ENCODE data around the gene CDON. TPM values are rescaled to one million over a fixed set of nuclear protein-coding genes. Genes with fewer than 3 reads are reported as not detected.
A peak's percentile ranks its signal among the peaks of the same experiment; 100 is the strongest.

Gene CDON
- total RNA-seq, 1 donor from 2014 or later, result 29.4 TPM

DNA sequence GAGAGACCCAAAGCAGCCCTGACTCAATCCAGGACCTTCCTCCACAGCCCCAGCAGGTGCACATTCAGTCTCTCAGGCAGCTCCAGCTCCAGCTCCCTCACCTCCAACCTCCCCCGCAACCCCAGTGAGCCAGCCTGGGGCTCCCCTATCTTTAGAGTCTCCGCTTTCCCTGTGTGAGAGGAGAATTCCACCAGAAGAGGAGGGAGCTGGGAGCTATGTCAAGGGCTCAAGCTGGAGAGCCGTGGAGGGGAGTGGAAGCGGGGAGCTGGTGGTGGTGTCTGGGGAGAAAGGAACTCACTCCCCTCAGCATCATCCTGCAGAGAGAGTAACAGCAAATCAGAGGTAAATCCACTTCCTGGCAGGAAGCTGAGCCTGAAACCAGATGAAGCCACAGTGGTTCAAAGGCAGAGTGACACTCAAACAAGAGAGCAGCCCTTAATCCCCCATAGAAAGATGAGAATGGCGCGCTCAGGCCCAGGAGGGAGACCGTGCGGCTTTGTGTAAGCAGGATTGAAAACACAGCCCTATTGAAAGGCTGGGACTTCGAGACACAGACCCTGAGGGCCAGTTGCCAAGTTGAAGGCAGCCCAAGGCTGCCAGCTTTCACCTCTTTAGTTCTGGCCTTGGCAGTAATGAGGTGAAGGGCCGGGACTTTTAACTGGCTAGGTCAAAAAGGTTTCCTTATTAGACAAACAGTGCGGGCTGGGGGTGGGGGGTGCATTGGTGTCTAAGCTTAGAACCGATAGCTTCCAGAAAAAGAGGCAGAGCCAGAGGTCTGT is 21.4 kb upstream of the CDON start:
- DNase-seq (ENCODE audit: extremely low spot score, unreplicated experiment), result no peak
- Mint-ChIP-seq H3K27me3 (ENCODE audit: unreplicated experiment) (peaks cover 22% of the 10 kb centered on the region), H3K27ac (ENCODE audit: unreplicated experiment) (no peak overlapping the region), H3K9me3 (ENCODE audit: unreplicated experiment) (no peaks in the 10 kb centered on the region), H3K36me3 (ENCODE audit: unreplicated experiment) (no peaks in the 10 kb centered on the region), H3K4me1 (ENCODE audit: unreplicated experiment) (peaks cover 11% of the 10 kb centered on the region), H3K4me3 (ENCODE audit: unreplicated experiment) (no peak overlapping the region)
- TF ChIP-seq, protein P1, sequence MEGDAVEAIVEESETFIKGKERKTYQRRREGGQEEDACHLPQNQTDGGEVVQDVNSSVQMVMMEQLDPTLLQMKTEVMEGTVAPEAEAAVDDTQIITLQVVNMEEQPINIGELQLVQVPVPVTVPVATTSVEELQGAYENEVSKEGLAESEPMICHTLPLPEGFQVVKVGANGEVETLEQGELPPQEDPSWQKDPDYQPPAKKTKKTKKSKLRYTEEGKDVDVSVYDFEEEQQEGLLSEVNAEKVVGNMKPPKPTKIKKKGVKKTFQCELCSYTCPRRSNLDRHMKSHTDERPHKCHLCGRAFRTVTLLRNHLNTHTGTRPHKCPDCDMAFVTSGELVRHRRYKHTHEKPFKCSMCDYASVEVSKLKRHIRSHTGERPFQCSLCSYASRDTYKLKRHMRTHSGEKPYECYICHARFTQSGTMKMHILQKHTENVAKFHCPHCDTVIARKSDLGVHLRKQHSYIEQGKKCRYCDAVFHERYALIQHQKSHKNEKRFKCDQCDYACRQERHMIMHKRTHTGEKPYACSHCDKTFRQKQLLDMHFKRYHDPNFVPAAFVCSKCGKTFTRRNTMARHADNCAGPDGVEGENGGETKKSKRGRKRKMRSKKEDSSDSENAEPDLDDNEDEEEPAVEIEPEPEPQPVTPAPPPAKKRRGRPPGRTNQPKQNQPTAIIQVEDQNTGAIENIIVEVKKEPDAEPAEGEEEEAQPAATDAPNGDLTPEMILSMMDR (IDR thresholded peaks at IDR 0.05), result no peak

DNA sequence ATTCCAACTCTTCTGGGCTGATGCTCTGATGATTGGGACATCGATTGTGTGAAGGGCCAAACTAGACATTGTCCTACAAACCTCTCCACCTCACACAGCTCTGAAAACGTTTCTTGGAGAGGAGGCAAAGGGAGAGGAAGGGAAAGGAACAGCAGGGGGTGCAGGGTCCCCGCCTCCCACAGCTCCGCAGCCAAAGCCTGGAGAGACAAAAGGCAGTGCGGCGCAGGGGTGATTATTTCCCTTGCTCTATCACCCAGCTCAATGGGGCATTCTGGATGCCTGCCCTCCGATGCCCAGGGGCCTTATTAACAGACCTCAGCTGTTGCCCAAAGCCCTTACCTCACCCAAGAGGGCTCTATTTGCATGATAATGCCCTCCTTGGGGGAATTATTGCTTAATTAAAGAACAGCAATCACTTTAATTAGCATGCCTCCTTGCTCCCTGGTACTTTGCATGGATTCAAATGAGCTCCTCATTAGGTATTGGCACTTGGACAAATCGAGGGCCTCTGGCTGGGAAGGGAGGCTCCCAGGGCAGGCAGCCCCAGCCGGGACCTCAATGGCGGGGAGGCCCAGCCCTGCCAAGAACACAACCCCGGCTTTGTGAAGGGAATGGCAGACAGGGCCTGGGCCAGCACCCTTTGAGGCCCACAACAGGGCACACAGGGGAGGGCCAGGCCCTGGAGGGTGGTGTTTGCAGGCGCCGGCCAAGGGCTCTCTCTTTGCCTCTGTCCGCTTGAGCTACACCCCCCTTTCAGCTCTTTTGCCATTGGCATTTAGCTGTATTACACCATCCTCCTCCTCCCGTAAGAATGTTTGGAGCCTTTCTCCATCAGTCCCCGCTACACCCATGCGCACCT is 19.8 kb upstream of the CDON start:
- peaks cover 28% of the 10 kb centered on the region for H3K27me3 Mint-ChIP-seq (ENCODE audit: unreplicated experiment)
- TF ChIP-seq, protein P1 (IDR thresholded peaks at IDR 0.05), result no peak
- no peak overlapping the region for H3K4me3 Mint-ChIP-seq (ENCODE audit: unreplicated experiment)
- H3K27ac Mint-ChIP-seq (ENCODE audit: unreplicated experiment), result no peak overlapping the region
- no peaks in the 10 kb centered on the region for H3K36me3 Mint-ChIP-seq (ENCODE audit: unreplicated experiment)
- H3K9me3 Mint-ChIP-seq (ENCODE audit: unreplicated experiment), result no peaks in the 10 kb centered on the region
- H3K4me1 Mint-ChIP-seq (ENCODE audit: unreplicated experiment), result peaks cover 11% of the 10 kb centered on the region
- no peak for DNase-seq (ENCODE audit: extremely low spot score, unreplicated experiment)

DNA sequence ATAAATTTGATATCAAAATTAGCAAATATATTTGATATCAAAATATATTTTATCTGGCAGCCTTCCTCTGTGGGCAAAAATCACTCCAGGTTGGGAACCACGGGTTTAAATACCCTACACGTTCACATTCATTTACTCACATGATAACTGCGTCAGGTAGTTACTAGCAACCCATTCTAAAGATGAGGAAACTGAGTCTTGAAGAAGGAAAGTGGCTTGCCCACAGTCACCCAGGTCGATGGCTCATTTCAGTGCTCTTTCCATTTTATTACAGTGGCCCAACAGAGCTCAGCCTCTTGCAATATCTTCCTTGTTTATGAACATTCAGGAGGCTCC is 19.2 kb upstream of the CDON start:
- no peaks in the 10 kb centered on the region for H3K9me3 Mint-ChIP-seq (ENCODE audit: unreplicated experiment)
- H3K4me3 Mint-ChIP-seq (ENCODE audit: unreplicated experiment), result no peak overlapping the region
- H3K27me3 Mint-ChIP-seq (ENCODE audit: unreplicated experiment), result peaks cover 26% of the 10 kb centered on the region
- TF ChIP-seq, protein P1 (IDR thresholded peaks at IDR 0.05), result no peak
- DNase-seq (ENCODE audit: extremely low spot score, unreplicated experiment), result no peak
- H3K27ac Mint-ChIP-seq (ENCODE audit: unreplicated experiment), result no peak overlapping the region
- H3K36me3 Mint-ChIP-seq (ENCODE audit: unreplicated experiment), result no peaks in the 10 kb centered on the region
- H3K4me1 Mint-ChIP-seq (ENCODE audit: unreplicated experiment), result peaks cover 11% of the 10 kb centered on the region

DNA sequence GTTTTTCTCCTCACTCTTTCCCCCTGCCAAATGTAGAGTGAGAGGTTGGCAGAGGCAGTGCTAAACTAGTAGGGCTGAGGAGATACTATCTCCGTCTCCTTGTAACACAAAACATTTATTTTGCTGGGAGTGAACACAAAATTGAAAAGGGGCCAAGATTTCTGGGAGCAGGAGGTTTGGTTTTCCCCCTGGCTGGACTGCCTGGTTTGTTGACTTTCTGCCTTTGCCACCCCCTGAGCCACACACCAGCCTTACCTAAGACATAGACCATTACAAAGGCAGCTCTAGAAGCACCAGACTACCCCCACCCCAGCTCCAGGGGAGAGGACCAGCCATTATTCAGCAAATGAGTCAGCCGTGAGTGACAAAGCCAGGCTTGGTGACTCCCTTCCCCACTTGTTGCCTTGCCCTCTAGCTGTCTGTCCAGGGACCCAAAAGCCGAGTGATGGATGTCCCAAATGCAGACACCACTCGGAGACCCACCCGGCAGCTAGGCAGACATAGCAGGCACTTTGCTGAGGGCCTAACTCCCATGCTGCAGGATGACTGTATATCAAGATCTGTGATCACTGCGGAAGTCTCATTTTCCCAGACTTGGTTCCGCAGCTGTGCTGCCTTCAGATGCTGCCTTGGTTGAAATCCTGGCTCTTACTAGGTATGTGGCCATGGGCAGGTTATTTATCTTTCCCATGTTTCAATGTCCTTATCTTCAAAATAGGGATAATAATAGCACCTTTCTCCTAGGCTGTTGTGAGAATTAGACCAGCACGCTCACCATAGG is 17.7 kb upstream of the CDON start:
- H3K4me3 Mint-ChIP-seq (ENCODE audit: unreplicated experiment), result no peak overlapping the region
- H3K9me3 Mint-ChIP-seq (ENCODE audit: unreplicated experiment), result no peaks in the 10 kb centered on the region
- peaks cover 11% of the 10 kb centered on the region for H3K4me1 Mint-ChIP-seq (ENCODE audit: unreplicated experiment)
- TF ChIP-seq, protein P1 (IDR thresholded peaks at IDR 0.05), result no peak
- H3K27ac Mint-ChIP-seq (ENCODE audit: unreplicated experiment), result peak overlapping the region; percentile 21
- peaks cover 33% of the 10 kb centered on the region for H3K27me3 Mint-ChIP-seq (ENCODE audit: unreplicated experiment)
- DNase-seq (ENCODE audit: extremely low spot score, unreplicated experiment), result no peak
- H3K36me3 Mint-ChIP-seq (ENCODE audit: unreplicated experiment), result no peaks in the 10 kb centered on the region

Data from osteocyte (in vitro differentiated cells).